Activated CD8-positive, alpha-beta memory T cell treated with anti-CD3 and anti-CD28 coated beads, Interleukin-2, amount 50 U/mL, for 24 hours (primary cell): ENCODE measurements around the gene SGCE.
A peak's percentile ranks its signal among the peaks of the same experiment; 100 is the strongest.

ENCODE experiments used
- DNase-seq: peaks from one replicate; pipeline ENCODE4 v3.0.0-alpha.2; 2020; ENCODE audit errors: extremely low read depth

Gene SGCE

GRCh38 chr7:94630855-94631254, 25.1 kb downstream of the SGCE start:
- no peak for DNase-seq

GRCh38 chr7:94623820-94624219, 32.1 kb downstream of the SGCE start:
- no peak for DNase-seq

- DNase-seq, result no peak
Measured at GRCh38 chr7:94621120-94621519, 34.8 kb downstream of the SGCE start.

GRCh38 chr7:94620703-94621118, 35.2 kb downstream of the SGCE start:
- DNase-seq, result peak; percentile 4

GRCh38 chr7:94618126-94618525, 37.8 kb downstream of the SGCE start:
- DNase-seq, result no peak

- no peak for DNase-seq
Measured at GRCh38 chr7:94616855-94617254, 39.1 kb downstream of the SGCE start.

- DNase-seq, result no peak
Measured at GRCh38 chr7:94615666-94616065, 40.3 kb downstream of the SGCE start.

- DNase-seq, result no peak
Measured at GRCh38 chr7:94612661-94613060, 43.3 kb downstream of the SGCE start.

- DNase-seq, result no peak
Measured at GRCh38 chr7:94612253-94612652, 43.7 kb downstream of the SGCE start.

- no peak for DNase-seq
Measured at GRCh38 chr7:94609561-94609960, 46.4 kb downstream of the SGCE start.

- no peak for DNase-seq
Measured at GRCh38 chr7:94605031-94605430, 50.9 kb downstream of the SGCE start.

- DNase-seq, result no peak
Measured at GRCh38 chr7:94602181-94602580, 53.8 kb downstream of the SGCE start.

- DNase-seq, result no peak
Measured at GRCh38 chr7:94600267-94600666, 55.7 kb downstream of the SGCE start.

- no peak for DNase-seq
Measured at GRCh38 chr7:94595717-94596116, 60.2 kb downstream of the SGCE start.

- DNase-seq, result no peak
Measured at GRCh38 chr7:94594882-94595281, 61.1 kb downstream of the SGCE start.

GRCh38 chr7:94591176-94591575, 64.8 kb downstream of the SGCE start:
- DNase-seq, result no peak

- no peak for DNase-seq
Measured at GRCh38 chr7:94590526-94591162, 65.3 kb downstream of the SGCE start.

- no peak for DNase-seq
Measured at GRCh38 chr7:94588075-94588474, 67.9 kb downstream of the SGCE start.

GRCh38 chr7:94584113-94584512, 71.8 kb downstream of the SGCE start:
- DNase-seq, result no peak

GRCh38 chr7:94580601-94581000, 75.3 kb downstream of the SGCE start:
- no peak for DNase-seq

- DNase-seq, result no peak
Measured at GRCh38 chr7:94579470-94579869, 76.5 kb downstream of the SGCE start.

- DNase-seq, result no peak
Measured at GRCh38 chr7:94578614-94579013, 77.3 kb downstream of the SGCE start.

- no peak for DNase-seq
Measured at GRCh38 chr7:94577357-94577756, 78.6 kb downstream of the SGCE start.

GRCh38 chr7:94576316-94576715, 79.6 kb downstream of the SGCE start:
- DNase-seq, result no peak
